ENCODE results near the gene SH3D21.
A peak's percentile ranks its signal among the peaks of the same experiment; 100 is the strongest.

SH3D21 gene

GRCh38 chr1:36298640-36299039 lies 7.5 kb upstream of the SH3D21 start:
- Histone ChIP-seq H3K4me3 (ENCODE audit: severe bottlenecking) (no peak overlapping the region), H3K4me1 (ENCODE audit: insufficient read depth, poor library complexity, severe bottlenecking) (peaks cover 13% of the 10 kb centered on the region), H3K36me3 (ENCODE audit: low read depth) (peaks cover 82% of the 10 kb centered on the region), H3K9me3 (ENCODE audit: severe bottlenecking) (no peaks in the 10 kb centered on the region), H3K27me3 (ENCODE audit: insufficient read depth, poor library complexity, severe bottlenecking) (no peaks in the 10 kb centered on the region), H3K27ac (ENCODE audit: poor library complexity, severe bottlenecking) (peak overlapping the region; percentile 71)
- ATAC-seq (ENCODE audit: low read depth) (no peak), DNase-seq (ENCODE audit: low spot score) (no peak)
- TF ChIP-seq, protein P1, sequence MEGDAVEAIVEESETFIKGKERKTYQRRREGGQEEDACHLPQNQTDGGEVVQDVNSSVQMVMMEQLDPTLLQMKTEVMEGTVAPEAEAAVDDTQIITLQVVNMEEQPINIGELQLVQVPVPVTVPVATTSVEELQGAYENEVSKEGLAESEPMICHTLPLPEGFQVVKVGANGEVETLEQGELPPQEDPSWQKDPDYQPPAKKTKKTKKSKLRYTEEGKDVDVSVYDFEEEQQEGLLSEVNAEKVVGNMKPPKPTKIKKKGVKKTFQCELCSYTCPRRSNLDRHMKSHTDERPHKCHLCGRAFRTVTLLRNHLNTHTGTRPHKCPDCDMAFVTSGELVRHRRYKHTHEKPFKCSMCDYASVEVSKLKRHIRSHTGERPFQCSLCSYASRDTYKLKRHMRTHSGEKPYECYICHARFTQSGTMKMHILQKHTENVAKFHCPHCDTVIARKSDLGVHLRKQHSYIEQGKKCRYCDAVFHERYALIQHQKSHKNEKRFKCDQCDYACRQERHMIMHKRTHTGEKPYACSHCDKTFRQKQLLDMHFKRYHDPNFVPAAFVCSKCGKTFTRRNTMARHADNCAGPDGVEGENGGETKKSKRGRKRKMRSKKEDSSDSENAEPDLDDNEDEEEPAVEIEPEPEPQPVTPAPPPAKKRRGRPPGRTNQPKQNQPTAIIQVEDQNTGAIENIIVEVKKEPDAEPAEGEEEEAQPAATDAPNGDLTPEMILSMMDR (IDR thresholded peaks at IDR 0.05; ENCODE audit: poor library complexity, severe bottlenecking): no peak

- Histone ChIP-seq H3K27ac (ENCODE audit: poor library complexity, severe bottlenecking) (peak overlapping the region; percentile 71), H3K4me1 (ENCODE audit: insufficient read depth, poor library complexity, severe bottlenecking) (peaks cover 17% of the 10 kb centered on the region), H3K9me3 (ENCODE audit: severe bottlenecking) (no peaks in the 10 kb centered on the region), H3K27me3 (ENCODE audit: insufficient read depth, poor library complexity, severe bottlenecking) (no peaks in the 10 kb centered on the region), H3K4me3 (ENCODE audit: severe bottlenecking) (no peak overlapping the region), H3K36me3 (ENCODE audit: low read depth) (peaks cover 74% of the 10 kb centered on the region)
- TF ChIP-seq, protein P1 (IDR thresholded peaks at IDR 0.05; ENCODE audit: poor library complexity, severe bottlenecking): no peak
- no peak for DNase-seq (ENCODE audit: low spot score)
- ATAC-seq (ENCODE audit: low read depth): peak; percentile 6; the same call in 1 of the 3 replicates
These were observed 5.6 kb upstream of the SH3D21 start for GRCh38 chr1:36300526-36300925.

DNA sequence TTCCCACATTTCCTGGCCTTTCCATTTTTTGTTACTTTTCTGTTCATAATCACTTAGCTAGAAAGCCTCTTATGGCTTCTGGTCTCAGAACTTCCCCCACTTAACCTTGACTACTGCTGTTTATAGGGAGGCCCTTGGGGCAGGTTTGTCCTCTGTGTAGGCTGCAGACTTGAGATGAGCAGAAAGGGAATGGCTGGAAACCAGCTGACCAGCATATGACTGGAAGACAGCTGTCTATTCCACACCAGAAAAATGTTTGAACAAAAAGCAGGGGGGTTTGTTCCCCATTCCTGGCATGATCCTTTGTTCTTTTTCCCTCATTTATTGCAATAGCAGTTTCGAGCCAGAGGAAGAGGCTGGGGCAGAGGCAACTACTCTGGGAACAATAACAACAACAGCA lies 4.9 kb upstream of the SH3D21 start:
- DNase-seq (ENCODE audit: low spot score) (no peak), ATAC-seq (ENCODE audit: low read depth) (no peak)
- Histone ChIP-seq H3K4me1 (ENCODE audit: insufficient read depth, poor library complexity, severe bottlenecking) (peaks cover 22% of the 10 kb centered on the region), H3K36me3 (ENCODE audit: low read depth) (peaks cover 72% of the 10 kb centered on the region), H3K27me3 (ENCODE audit: insufficient read depth, poor library complexity, severe bottlenecking) (no peaks in the 10 kb centered on the region), H3K4me3 (ENCODE audit: severe bottlenecking) (no peak overlapping the region), H3K27ac (ENCODE audit: poor library complexity, severe bottlenecking) (peak overlapping the region; percentile 71), H3K9me3 (ENCODE audit: severe bottlenecking) (no peaks in the 10 kb centered on the region)
- TF ChIP-seq, protein P1 (IDR thresholded peaks at IDR 0.05; ENCODE audit: poor library complexity, severe bottlenecking): no peak

- Histone ChIP-seq H3K36me3 (ENCODE audit: low read depth) (peaks cover 60% of the 10 kb centered on the region), H3K27me3 (ENCODE audit: insufficient read depth, poor library complexity, severe bottlenecking) (no peaks in the 10 kb centered on the region), H3K9me3 (ENCODE audit: severe bottlenecking) (no peaks in the 10 kb centered on the region), H3K4me3 (ENCODE audit: severe bottlenecking) (no peak overlapping the region), H3K27ac (ENCODE audit: poor library complexity, severe bottlenecking) (no peak overlapping the region), H3K4me1 (ENCODE audit: insufficient read depth, poor library complexity, severe bottlenecking) (peaks cover 22% of the 10 kb centered on the region)
- DNase-seq (ENCODE audit: low spot score): no peak
- no peak for ATAC-seq (ENCODE audit: low read depth)
- TF ChIP-seq, protein P1 (IDR thresholded peaks at IDR 0.05; ENCODE audit: poor library complexity, severe bottlenecking): no peak
These were observed 2.9 kb upstream of the SH3D21 start for GRCh38 chr1:36303244-36303643.

- TF ChIP-seq, protein P1 (IDR thresholded peaks at IDR 0.05; ENCODE audit: poor library complexity, severe bottlenecking): no peak
- H3K4me1 ChIP-seq (ENCODE audit: insufficient read depth, poor library complexity, severe bottlenecking): peaks cover 22% of the 10 kb centered on the region
- H3K27ac ChIP-seq (ENCODE audit: poor library complexity, severe bottlenecking): no peak overlapping the region
- H3K27me3 ChIP-seq (ENCODE audit: insufficient read depth, poor library complexity, severe bottlenecking): no peaks in the 10 kb centered on the region
- H3K9me3 ChIP-seq (ENCODE audit: severe bottlenecking): no peaks in the 10 kb centered on the region
- H3K36me3 ChIP-seq (ENCODE audit: low read depth): peaks cover 60% of the 10 kb centered on the region
- no peak for DNase-seq (ENCODE audit: low spot score)
- no peak for ATAC-seq (ENCODE audit: low read depth)
- H3K4me3 ChIP-seq (ENCODE audit: severe bottlenecking): no peak overlapping the region
These were observed 2.4 kb upstream of the SH3D21 start for GRCh38 chr1:36303650-36304360.

All from RWPE2 (cell line).